K562 (cell line): Measurements from ENCODE around the gene JUNB. TPM values are rescaled to one million over a fixed set of nuclear protein-coding genes. Genes with fewer than 3 reads are reported as not detected.

Source experiments
- CXXC5 ChIP-seq: fragments of 250-450 bp; sonication (Bioruptor Pico); IDR thresholded peaks from 2 replicates; pipeline ENCODE4 v1.8.0; 2022; ENCODE audit warnings: inconsistent platforms, mild to moderate bottlenecking, moderate library complexity
- EP400 ChIP-seq: fragments of 450-650 bp; IDR thresholded peaks from 2 replicates; pipeline ENCODE4 v1.6.1; 2017; ENCODE audit warnings: antibody characterized with exemption, mild to moderate bottlenecking, moderate library complexity
- ESRRB ChIP-seq: fragments of 250-450 bp; sonication (Bioruptor Pico); IDR thresholded peaks from 2 replicates; pipeline ENCODE4 v1.5.0; 2020; ENCODE audit warnings: mild to moderate bottlenecking, moderate library complexity, borderline replicate concordance
- ILK ChIP-seq: fragments of 450-650 bp; IDR thresholded peaks from 2 replicates; pipeline ENCODE4 v1.6.1; 2016; ENCODE audit warnings: missing genetic modification characterization, low read depth, mild to moderate bottlenecking, missing compliant biosample characterization, moderate library complexity, borderline replicate concordance
- MXI1 ChIP-seq: IDR thresholded peaks from 2 replicates; pipeline ENCODE4 v1.6.1; 2011; ENCODE audit warnings: low read depth, mild to moderate bottlenecking, improper control_type of control experiment, low read length
- NRF1 ChIP-seq, 2 experiments: fragments of 450-650 bp; IDR thresholded peaks in 1 of 2; conservative IDR thresholded peaks in 1 of 2; 2 replicates each; pipeline ENCODE4 v1.6.1; 2014; ENCODE audit warnings: mild to moderate bottlenecking in 2 of 2
- POLR2G ChIP-seq: fragments of 200-400 bp; formaldehyde crosslinking; IDR thresholded peaks from 2 replicates; pipeline ENCODE4 v1.6.1; 2017; ENCODE audit warnings: low read depth, mild to moderate bottlenecking, antibody characterized with exemption, low read length, moderate library complexity
- PPARD ChIP-seq: fragments of 250-450 bp; sonication (Bioruptor Pico); IDR thresholded peaks from 2 replicates; pipeline ENCODE4 v1.8.0; 2022; ENCODE audit warnings: inconsistent platforms, mild to moderate bottlenecking, moderate library complexity
- SMARCA4 ChIP-seq: fragments of 450-650 bp; IDR thresholded peaks from 2 replicates; pipeline ENCODE4 v1.6.1; 2016
- SRF ChIP-seq, 2 experiments: fragments of 250-450, 450-650 bp in 1 of 2; sonication (Bioruptor Pico) in 1 of 2; sonication (generic) in 1 of 2; formaldehyde crosslinking; IDR thresholded peaks; 2 replicates each; pipeline versions ENCODE4 v1.5.0 to v1.5.1; 2020 to 2022; ENCODE audit warnings: mild to moderate bottlenecking in 1 of 2, missing genetic modification reagents in 1 of 2
- ZFX ChIP-seq: sonication (generic); formaldehyde crosslinking; IDR thresholded peaks from 2 replicates; pipeline ENCODE4 v1.8.0; 2022; ENCODE audit warnings: mild to moderate bottlenecking, missing genetic modification reagents, moderate library complexity
- ZNF324 ChIP-seq: fragments of 250-450 bp; sonication (Bioruptor Pico); IDR thresholded peaks from 2 replicates; pipeline ENCODE4 v1.4.0; 2020; ENCODE audit warnings: mild to moderate bottlenecking
- polyA plus RNA-seq, 8 experiments: library from polyadenylated mRNA; depleted of rRNA in 4 of 8; stranded (reverse) in 5 of 8; unstranded in 3 of 8; fragments of >200 nt; fragmentation: Nextera tagmentation in 2 of 8; fragmentation: Illumina TruSeq in 1 of 8; extraction: Ambion mirVana in 2 of 8; extraction: Trizol in 1 of 8; gene quantifications; 2 replicates each; pipeline versions ENCODE4 v1.2.1 to v1.2.3, GENCODE V29; 2011 to 2014; ENCODE audit warnings: inconsistent platforms in 1 of 8, missing spikeins in 1 of 8
- total RNA-seq, 7 experiments: library from RNA; depleted of rRNA in 6 of 7; stranded (reverse); fragments of >200 nt in 6 of 7; fragmentation: Illumina TruSeq in 2 of 7; extraction: Trizol in 2 of 7; gene quantifications; 2 replicates each; pipeline versions ENCODE4 v1.2.1 to v1.2.3, GENCODE V29; 2011 to 2021; ENCODE audit warnings: low replicate concordance in 1 of 7
- TF ChIP-seq, protein P1 (sequence below): fragments of 250-450 bp; sonication (Bioruptor Pico); IDR thresholded peaks from 2 replicates; pipeline ENCODE4 v1.4.0; 2020
- TF ChIP-seq, protein P2 (sequence below): fragments of 250-450 bp; sonication (Bioruptor Pico); IDR thresholded peaks from 2 replicates; pipeline ENCODE4 v1.8.0; 2022; ENCODE audit warnings: inconsistent platforms
- TF ChIP-seq, protein P3 (sequence below): sonication (generic); formaldehyde crosslinking; IDR thresholded peaks from 2 replicates; pipeline ENCODE4 v1.8.0; 2022; ENCODE audit warnings: mild to moderate bottlenecking, missing genetic modification reagents, borderline replicate concordance
- TF ChIP-seq, protein P4 (sequence below): IDR thresholded peaks from 2 replicates; pipeline ENCODE4 v1.6.1; 2012; ENCODE audit warnings: low read depth, low read length, improper control_type of control experiment, borderline replicate concordance

Gene JUNB
- total and polyA plus RNA-seq, 9 of the 15 experiments (the other 6 are each of a cell fraction or from before 2014, with no cell fraction given) = 0.23 to 88.1 (median 13.1) TPM

DNA sequence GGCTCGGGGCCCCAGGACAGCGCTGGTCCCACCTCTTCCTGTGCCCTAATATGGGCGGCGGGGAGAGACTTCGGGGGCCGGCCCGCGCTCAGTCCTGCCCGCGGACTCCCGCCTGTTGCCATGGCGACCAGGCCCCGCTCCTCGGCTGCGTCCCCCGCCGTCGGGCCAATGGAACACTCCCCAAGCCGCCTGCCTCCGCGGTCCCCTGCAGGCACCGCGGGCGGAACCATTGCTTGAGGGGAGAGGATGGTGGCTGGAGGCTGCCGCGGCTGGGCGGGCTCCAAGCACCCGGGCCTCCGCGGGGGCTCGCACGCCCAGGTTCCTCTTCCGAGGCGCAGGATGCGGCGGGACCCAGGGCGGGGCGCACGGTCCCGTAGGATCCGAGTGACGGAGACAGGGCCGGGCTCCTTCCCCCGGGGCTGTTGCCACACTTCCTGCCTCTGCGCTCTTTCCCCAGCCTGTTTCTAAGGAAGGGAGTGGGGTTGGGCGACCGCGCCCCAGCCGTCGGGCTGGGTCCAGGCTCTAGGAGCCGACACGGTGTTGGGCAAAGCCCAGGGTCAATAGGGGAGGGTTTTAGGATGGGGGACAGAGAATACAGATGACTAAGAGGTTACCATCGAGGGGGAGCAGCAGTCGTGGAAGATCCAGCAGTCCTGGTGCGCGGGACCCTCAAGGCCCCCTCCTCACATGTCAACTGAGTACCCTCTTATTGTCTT lies 1.2 kb upstream of the JUNB start (continued):
- TF ChIP-seq, protein P1, sequence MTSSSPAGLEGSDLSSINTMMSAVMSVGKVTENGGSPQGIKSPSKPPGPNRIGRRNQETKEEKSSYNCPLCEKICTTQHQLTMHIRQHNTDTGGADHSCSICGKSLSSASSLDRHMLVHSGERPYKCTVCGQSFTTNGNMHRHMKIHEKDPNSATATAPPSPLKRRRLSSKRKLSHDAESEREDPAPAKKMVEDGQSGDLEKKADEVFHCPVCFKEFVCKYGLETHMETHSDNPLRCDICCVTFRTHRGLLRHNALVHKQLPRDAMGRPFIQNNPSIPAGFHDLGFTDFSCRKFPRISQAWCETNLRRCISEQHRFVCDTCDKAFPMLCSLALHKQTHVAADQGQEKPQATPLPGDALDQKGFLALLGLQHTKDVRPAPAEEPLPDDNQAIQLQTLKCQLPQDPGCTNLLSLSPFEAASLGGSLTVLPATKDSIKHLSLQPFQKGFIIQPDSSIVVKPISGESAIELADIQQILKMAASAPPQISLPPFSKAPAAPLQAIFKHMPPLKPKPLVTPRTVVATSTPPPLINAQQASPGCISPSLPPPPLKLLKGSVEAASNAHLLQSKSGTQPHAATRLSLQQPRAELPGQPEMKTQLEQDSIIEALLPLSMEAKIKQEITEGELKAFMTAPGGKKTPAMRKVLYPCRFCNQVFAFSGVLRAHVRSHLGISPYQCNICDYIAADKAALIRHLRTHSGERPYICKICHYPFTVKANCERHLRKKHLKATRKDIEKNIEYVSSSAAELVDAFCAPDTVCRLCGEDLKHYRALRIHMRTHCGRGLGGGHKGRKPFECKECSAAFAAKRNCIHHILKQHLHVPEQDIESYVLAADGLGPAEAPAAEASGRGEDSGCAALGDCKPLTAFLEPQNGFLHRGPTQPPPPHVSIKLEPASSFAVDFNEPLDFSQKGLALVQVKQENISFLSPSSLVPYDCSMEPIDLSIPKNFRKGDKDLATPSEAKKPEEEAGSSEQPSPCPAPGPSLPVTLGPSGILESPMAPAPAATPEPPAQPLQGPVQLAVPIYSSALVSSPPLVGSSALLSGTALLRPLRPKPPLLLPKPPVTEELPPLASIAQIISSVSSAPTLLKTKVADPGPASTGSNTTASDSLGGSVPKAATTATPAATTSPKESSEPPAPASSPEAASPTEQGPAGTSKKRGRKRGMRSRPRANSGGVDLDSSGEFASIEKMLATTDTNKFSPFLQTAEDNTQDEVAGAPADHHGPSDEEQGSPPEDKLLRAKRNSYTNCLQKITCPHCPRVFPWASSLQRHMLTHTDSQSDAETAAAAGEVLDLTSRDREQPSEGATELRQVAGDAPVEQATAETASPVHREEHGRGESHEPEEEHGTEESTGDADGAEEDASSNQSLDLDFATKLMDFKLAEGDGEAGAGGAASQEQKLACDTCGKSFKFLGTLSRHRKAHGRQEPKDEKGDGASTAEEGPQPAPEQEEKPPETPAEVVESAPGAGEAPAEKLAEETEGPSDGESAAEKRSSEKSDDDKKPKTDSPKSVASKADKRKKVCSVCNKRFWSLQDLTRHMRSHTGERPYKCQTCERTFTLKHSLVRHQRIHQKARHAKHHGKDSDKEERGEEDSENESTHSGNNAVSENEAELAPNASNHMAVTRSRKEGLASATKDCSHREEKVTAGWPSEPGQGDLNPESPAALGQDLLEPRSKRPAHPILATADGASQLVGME (CRISPR knock-in tag) = peak; percentile 95
- peak; percentile 92 for TF ChIP-seq MXI1
- TF ChIP-seq CXXC5 (CRISPR knock-in tag) = peak; percentile 96
- TF ChIP-seq ESRRB (CRISPR knock-in tag) = no peak
- peak; percentile 78 to 79 for TF ChIP-seq NRF1 (conservative IDR thresholded peaks at IDR 0.05 in 1 of 2, IDR thresholded peaks at IDR 0.05 in 1 of 2)
- peak; percentile 42; the same call in 1 of the 2 replicates for TF ChIP-seq EP400
- peak; percentile 85 for TF ChIP-seq POLR2G
- TF ChIP-seq ILK (tag) = no peak
- TF ChIP-seq SRF (CRISPR knock-in tag; IDR thresholded peaks at IDR 0.05) = peak; percentile 98 to 99
- TF ChIP-seq, protein P2, sequence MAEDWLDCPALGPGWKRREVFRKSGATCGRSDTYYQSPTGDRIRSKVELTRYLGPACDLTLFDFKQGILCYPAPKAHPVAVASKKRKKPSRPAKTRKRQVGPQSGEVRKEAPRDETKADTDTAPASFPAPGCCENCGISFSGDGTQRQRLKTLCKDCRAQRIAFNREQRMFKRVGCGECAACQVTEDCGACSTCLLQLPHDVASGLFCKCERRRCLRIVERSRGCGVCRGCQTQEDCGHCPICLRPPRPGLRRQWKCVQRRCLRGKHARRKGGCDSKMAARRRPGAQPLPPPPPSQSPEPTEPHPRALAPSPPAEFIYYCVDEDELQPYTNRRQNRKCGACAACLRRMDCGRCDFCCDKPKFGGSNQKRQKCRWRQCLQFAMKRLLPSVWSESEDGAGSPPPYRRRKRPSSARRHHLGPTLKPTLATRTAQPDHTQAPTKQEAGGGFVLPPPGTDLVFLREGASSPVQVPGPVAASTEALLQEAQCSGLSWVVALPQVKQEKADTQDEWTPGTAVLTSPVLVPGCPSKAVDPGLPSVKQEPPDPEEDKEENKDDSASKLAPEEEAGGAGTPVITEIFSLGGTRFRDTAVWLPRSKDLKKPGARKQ (CRISPR knock-in tag) = no peak
- no peak for TF ChIP-seq ZNF324
- TF ChIP-seq, protein P3, sequence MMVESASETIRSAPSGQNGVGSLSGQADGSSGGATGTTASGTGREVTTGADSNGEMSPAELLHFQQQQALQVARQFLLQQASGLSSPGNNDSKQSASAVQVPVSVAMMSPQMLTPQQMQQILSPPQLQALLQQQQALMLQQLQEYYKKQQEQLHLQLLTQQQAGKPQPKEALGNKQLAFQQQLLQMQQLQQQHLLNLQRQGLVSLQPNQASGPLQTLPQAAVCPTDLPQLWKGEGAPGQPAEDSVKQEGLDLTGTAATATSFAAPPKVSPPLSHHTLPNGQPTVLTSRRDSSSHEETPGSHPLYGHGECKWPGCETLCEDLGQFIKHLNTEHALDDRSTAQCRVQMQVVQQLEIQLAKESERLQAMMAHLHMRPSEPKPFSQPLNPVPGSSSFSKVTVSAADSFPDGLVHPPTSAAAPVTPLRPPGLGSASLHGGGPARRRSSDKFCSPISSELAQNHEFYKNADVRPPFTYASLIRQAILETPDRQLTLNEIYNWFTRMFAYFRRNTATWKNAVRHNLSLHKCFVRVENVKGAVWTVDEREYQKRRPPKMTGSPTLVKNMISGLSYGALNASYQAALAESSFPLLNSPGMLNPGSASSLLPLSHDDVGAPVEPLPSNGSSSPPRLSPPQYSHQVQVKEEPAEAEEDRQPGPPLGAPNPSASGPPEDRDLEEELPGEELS (CRISPR knock-in tag) = 0 out of 2 replicates have a peak, but pooled peaks have one; percentile 26
- TF ChIP-seq SMARCA4 = no peak
- peak; percentile 44 for TF ChIP-seq ZFX (CRISPR knock-in tag)
- TF ChIP-seq PPARD (CRISPR knock-in tag) = no peak
- TF ChIP-seq, protein P4, sequence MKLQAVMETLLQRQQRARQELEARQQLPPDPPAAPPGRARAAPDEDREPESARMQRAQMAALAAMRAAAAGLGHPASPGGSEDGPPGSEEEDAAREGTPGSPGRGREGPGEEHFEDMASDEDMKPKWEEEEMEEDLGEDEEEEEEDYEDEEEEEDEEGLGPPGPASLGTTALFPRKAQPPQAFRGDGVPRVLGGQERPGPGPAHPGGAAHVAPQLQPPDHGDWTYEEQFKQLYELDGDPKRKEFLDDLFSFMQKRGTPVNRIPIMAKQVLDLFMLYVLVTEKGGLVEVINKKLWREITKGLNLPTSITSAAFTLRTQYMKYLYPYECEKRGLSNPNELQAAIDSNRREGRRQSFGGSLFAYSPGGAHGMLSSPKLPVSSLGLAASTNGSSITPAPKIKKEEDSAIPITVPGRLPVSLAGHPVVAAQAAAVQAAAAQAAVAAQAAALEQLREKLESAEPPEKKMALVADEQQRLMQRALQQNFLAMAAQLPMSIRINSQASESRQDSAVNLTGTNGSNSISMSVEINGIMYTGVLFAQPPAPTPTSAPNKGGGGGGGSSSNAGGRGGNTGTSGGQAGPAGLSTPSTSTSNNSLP = no peak
